PFSK-1 (cell line): ENCODE results near the gene SERPINF2.

Experiments used
- TAF1 ChIP-seq: IDR thresholded peaks from 2 replicates; pipeline ENCODE4 v1.6.1; 2012; ENCODE audit warnings: low read length, control low read depth, borderline replicate concordance; ENCODE audit not compliant: insufficient read depth
- TF ChIP-seq, protein P1 (sequence below), 2 experiments: IDR thresholded peaks; 2 replicates each; pipeline versions ENCODE4 v1.6.1 to v1.8.0; 2011 to 2012; ENCODE audit warnings: low read depth in 2 of 2, low read length in 2 of 2, control low read depth in 1 of 2, inconsistent platforms in 1 of 2, mild to moderate bottlenecking in 1 of 2, moderate library complexity in 1 of 2; ENCODE audit not compliant: insufficient read depth in 1 of 2

DNA sequence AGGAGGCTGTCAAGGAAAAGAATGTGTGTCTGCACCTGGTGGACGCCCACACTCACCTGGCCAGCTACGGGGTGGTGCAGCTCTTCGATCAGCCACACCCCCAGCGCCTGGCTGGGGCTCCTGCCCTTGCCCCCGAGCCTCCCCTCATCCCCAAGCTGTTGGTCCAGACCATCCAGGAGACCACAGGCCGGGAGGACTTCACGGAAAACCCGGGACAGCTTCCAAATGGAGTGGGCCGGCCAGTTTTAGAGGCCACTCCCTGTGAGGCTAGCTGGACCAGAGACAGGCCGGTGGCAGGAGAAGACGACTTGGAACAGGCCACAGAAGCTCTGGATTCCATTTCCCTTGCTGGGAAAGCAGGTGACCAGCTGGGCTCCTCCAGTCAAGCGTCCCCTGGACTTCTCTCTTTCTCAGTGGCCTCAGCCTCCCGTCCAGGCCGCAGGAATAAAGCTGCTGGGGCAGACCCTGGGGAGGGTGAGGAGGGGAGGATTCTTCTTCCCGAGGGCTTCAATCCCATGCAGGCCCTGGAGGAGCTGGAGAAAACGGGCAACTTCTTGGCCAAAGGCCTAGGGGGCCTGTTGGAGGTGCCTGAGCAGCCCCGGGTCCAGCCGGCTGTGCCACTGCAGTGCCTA, 15.9 kb upstream of the SERPINF2 start:
- no peak for TF ChIP-seq TAF1
- TF ChIP-seq, protein P1, sequence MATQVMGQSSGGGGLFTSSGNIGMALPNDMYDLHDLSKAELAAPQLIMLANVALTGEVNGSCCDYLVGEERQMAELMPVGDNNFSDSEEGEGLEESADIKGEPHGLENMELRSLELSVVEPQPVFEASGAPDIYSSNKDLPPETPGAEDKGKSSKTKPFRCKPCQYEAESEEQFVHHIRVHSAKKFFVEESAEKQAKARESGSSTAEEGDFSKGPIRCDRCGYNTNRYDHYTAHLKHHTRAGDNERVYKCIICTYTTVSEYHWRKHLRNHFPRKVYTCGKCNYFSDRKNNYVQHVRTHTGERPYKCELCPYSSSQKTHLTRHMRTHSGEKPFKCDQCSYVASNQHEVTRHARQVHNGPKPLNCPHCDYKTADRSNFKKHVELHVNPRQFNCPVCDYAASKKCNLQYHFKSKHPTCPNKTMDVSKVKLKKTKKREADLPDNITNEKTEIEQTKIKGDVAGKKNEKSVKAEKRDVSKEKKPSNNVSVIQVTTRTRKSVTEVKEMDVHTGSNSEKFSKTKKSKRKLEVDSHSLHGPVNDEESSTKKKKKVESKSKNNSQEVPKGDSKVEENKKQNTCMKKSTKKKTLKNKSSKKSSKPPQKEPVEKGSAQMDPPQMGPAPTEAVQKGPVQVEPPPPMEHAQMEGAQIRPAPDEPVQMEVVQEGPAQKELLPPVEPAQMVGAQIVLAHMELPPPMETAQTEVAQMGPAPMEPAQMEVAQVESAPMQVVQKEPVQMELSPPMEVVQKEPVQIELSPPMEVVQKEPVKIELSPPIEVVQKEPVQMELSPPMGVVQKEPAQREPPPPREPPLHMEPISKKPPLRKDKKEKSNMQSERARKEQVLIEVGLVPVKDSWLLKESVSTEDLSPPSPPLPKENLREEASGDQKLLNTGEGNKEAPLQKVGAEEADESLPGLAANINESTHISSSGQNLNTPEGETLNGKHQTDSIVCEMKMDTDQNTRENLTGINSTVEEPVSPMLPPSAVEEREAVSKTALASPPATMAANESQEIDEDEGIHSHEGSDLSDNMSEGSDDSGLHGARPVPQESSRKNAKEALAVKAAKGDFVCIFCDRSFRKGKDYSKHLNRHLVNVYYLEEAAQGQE (IDR thresholded peaks at IDR 0.05; ENCODE audit: insufficient read depth in 1 of 2, low read depth in 2 of 2, low read length in 2 of 2): no peak
